CD4-positive, alpha-beta T cell treated with Interferon gamma for 1 hour (primary cell): ENCODE results near the gene ANKRD29.
"Not testable (repeated sequence)": the region's sequence is repeated elsewhere in the genome, so short reads cannot be mapped to it uniquely, and the experiment has no call there.

ENCODE experiments used
- DNase-seq: peaks from one replicate; pipeline ENCODE4 v3.0.0-alpha.2; 2020

The ANKRD29 gene

GRCh38 chr18:23578891-23579653 is 83.6 kb downstream of the ANKRD29 start:
- no peak for DNase-seq

- no peak for DNase-seq
Observed at GRCh38 chr18:23578067-23578701, 84.5 kb downstream of the ANKRD29 start.

GRCh38 chr18:23577521-23577920 is 85.2 kb downstream of the ANKRD29 start:
- DNase-seq, result not testable (repeated sequence)

GRCh38 chr18:23575309-23575651 is 87.4 kb downstream of the ANKRD29 start:
- no peak for DNase-seq

GRCh38 chr18:23574611-23575308 is 88.0 kb downstream of the ANKRD29 start:
- DNase-seq, result no peak

- peak; percentile 44 for DNase-seq
Observed at GRCh38 chr18:23573626-23574431, 88.9 kb downstream of the ANKRD29 start.

GRCh38 chr18:23573020-23573419 is 89.7 kb downstream of the ANKRD29 start:
- no peak for DNase-seq

- no peak for DNase-seq
Observed at GRCh38 chr18:23572570-23572969, 90.1 kb downstream of the ANKRD29 start.

- no peak for DNase-seq
Observed at GRCh38 chr18:23572012-23572411, 90.7 kb downstream of the ANKRD29 start.

GRCh38 chr18:23570912-23571504 is 91.7 kb downstream of the ANKRD29 start:
- DNase-seq, result no peak

GRCh38 chr18:23569299-23570063 is 93.2 kb downstream of the ANKRD29 start:
- no peak for DNase-seq

GRCh38 chr18:23568281-23569138 is 94.2 kb downstream of the ANKRD29 start:
- DNase-seq, result no peak

- no peak for DNase-seq
Observed at GRCh38 chr18:23567671-23568070, 95.0 kb downstream of the ANKRD29 start.

GRCh38 chr18:23565916-23566547 is 96.7 kb downstream of the ANKRD29 start:
- no peak for DNase-seq

GRCh38 chr18:23563377-23564043 is 99.2 kb downstream of the ANKRD29 start:
- no peak for DNase-seq

- no peak for DNase-seq
Observed at GRCh38 chr18:23560186-23560585, 102.5 kb downstream of the ANKRD29 start.

- DNase-seq, result not testable (repeated sequence)
Observed at GRCh38 chr18:23557511-23557910, 105.2 kb downstream of the ANKRD29 start.

GRCh38 chr18:23556145-23556780 is 106.4 kb downstream of the ANKRD29 start:
- no peak for DNase-seq

GRCh38 chr18:23553887-23554286 is 108.8 kb downstream of the ANKRD29 start:
- no peak for DNase-seq
